Measurements from ENCODE around the gene RXRA.

The RXRA gene

GRCh38 chr9:134442085-134442474, 115.8 kb downstream of the RXRA start:
- H3K27me3 ChIP-seq (ENCODE audit: insufficient read depth, low read length) = no peaks in the 10 kb centered on the region
- no peak overlapping the region for H3K27ac ChIP-seq (ENCODE audit: low read depth, low read length, poor library complexity, severe bottlenecking)
- H3K9ac ChIP-seq (ENCODE audit: low read length) = no peak overlapping the region
- no peaks in the 10 kb centered on the region for H3K79me2 ChIP-seq (ENCODE audit: insufficient read depth, low read length)
- no peak overlapping the region for H3K4me2 ChIP-seq (ENCODE audit: low read length)
- H4K20me1 ChIP-seq (ENCODE audit: insufficient read depth, low read length) = no peaks in the 10 kb centered on the region
- TF ChIP-seq EZH2 (IDR thresholded peaks at IDR 0.05; ENCODE audit: borderline replicate concordance, low read length) (no peak), CTCF (IDR thresholded peaks at IDR 0.05; ENCODE audit: low read length) (no peak)
- no peak overlapping the region for H2AFZ ChIP-seq (ENCODE audit: low read length)
- H3K4me3 ChIP-seq (ENCODE audit: low read depth, low read length, poor library complexity, severe bottlenecking) = no peak overlapping the region
- H3F3A ChIP-seq (ENCODE audit: insufficient read depth, low read length) = no peaks in the 10 kb centered on the region
- H3K9me3 ChIP-seq (ENCODE audit: low read length) = no peaks in the 10 kb centered on the region; the same call in 1 of the 2 replicates
- H3K36me3 ChIP-seq (ENCODE audit: insufficient read depth, low read length) = no peaks in the 10 kb centered on the region
- no peaks in the 10 kb centered on the region for H3K4me1 ChIP-seq (ENCODE audit: insufficient read depth, low read length, severe bottlenecking)
- no peaks in the 10 kb centered on the region for H3K9me2 ChIP-seq (ENCODE audit: low read depth, low read length)

- H4K20me1 ChIP-seq (ENCODE audit: insufficient read depth, low read length) = no peaks in the 10 kb centered on the region
- H3F3A ChIP-seq (ENCODE audit: insufficient read depth, low read length) = no peaks in the 10 kb centered on the region
- no peaks in the 10 kb centered on the region for H3K4me1 ChIP-seq (ENCODE audit: insufficient read depth, low read length, severe bottlenecking)
- H2AFZ ChIP-seq (ENCODE audit: low read length) = no peak overlapping the region
- H3K9me3 ChIP-seq (ENCODE audit: low read length) = no peaks in the 10 kb centered on the region; the same call in 1 of the 2 replicates
- no peak overlapping the region for H3K27ac ChIP-seq (ENCODE audit: low read depth, low read length, poor library complexity, severe bottlenecking)
- H3K27me3 ChIP-seq (ENCODE audit: insufficient read depth, low read length) = no peaks in the 10 kb centered on the region
- no peak overlapping the region for H3K4me3 ChIP-seq (ENCODE audit: low read depth, low read length, poor library complexity, severe bottlenecking)
- no peaks in the 10 kb centered on the region for H3K36me3 ChIP-seq (ENCODE audit: insufficient read depth, low read length)
- no peak overlapping the region for H3K4me2 ChIP-seq (ENCODE audit: low read length)
- no peak for TF ChIP-seq EZH2 (IDR thresholded peaks at IDR 0.05; ENCODE audit: borderline replicate concordance, low read length)
- no peak for TF ChIP-seq CTCF (IDR thresholded peaks at IDR 0.05; ENCODE audit: low read length)
- H3K9ac ChIP-seq (ENCODE audit: low read length) = no peak overlapping the region
- no peaks in the 10 kb centered on the region for H3K79me2 ChIP-seq (ENCODE audit: insufficient read depth, low read length)
- no peaks in the 10 kb centered on the region for H3K9me2 ChIP-seq (ENCODE audit: low read depth, low read length)
These were observed 116.4 kb downstream of the RXRA start for GRCh38 chr9:134442486-134443173.

- H3K4me1 ChIP-seq (ENCODE audit: insufficient read depth, low read length, severe bottlenecking) = no peaks in the 10 kb centered on the region
- no peaks in the 10 kb centered on the region for H4K20me1 ChIP-seq (ENCODE audit: insufficient read depth, low read length)
- peaks cover 2% of the 10 kb centered on the region; the same call in 1 of the 2 replicates for H3K9me3 ChIP-seq (ENCODE audit: low read length)
- no peaks in the 10 kb centered on the region for H3K79me2 ChIP-seq (ENCODE audit: insufficient read depth, low read length)
- no peak overlapping the region for H3K4me2 ChIP-seq (ENCODE audit: low read length)
- H3K27me3 ChIP-seq (ENCODE audit: insufficient read depth, low read length) = no peaks in the 10 kb centered on the region
- no peak overlapping the region for H2AFZ ChIP-seq (ENCODE audit: low read length)
- H3K36me3 ChIP-seq (ENCODE audit: insufficient read depth, low read length) = no peaks in the 10 kb centered on the region
- H3K9me2 ChIP-seq (ENCODE audit: low read depth, low read length) = no peaks in the 10 kb centered on the region
- TF ChIP-seq CTCF (IDR thresholded peaks at IDR 0.05; ENCODE audit: low read length) (peak; percentile 95), EZH2 (IDR thresholded peaks at IDR 0.05; ENCODE audit: borderline replicate concordance, low read length) (no peak)
- no peak overlapping the region for H3K9ac ChIP-seq (ENCODE audit: low read length)
- H3F3A ChIP-seq (ENCODE audit: insufficient read depth, low read length) = no peaks in the 10 kb centered on the region
- no peak overlapping the region for H3K4me3 ChIP-seq (ENCODE audit: low read depth, low read length, poor library complexity, severe bottlenecking)
- no peak overlapping the region for H3K27ac ChIP-seq (ENCODE audit: low read depth, low read length, poor library complexity, severe bottlenecking)
These were observed 117.2 kb downstream of the RXRA start for GRCh38 chr9:134443174-134444037.
